NCI-H187 treated with DMSO at 0.1 percent for 48 hours (cell line): ENCODE measurements around the gene ESRRB.

Source experiments
- DNase-seq: peaks from one replicate; lab custom pipeline; 2025; lab: John Stamatoyannopoulos, UW

Gene ESRRB

GRCh38 chr14:76352639-76353281 is 23.2 kb upstream of the ESRRB start:
- DNase-seq = no peak

DNA sequence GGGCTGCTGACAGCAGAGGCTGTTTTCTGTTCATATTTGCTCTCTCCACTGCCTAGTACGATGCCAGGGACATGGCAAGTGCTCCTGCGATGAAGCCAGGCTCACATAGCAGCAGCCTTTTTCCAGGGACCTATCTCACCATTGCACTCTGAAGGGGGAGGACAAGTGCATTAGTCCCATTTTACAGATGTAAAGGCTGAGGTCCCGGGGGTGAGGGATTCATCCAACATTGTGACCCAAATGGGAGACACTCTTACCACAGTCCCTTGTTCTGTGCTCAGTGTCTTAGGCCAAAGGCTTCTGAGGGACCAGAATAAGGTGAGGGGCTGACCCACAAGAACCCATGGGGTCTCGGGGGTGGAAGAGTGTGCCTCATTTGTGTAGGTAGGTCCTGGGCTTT is 21.6 kb upstream of the ESRRB start:
- DNase-seq = no peak

DNA sequence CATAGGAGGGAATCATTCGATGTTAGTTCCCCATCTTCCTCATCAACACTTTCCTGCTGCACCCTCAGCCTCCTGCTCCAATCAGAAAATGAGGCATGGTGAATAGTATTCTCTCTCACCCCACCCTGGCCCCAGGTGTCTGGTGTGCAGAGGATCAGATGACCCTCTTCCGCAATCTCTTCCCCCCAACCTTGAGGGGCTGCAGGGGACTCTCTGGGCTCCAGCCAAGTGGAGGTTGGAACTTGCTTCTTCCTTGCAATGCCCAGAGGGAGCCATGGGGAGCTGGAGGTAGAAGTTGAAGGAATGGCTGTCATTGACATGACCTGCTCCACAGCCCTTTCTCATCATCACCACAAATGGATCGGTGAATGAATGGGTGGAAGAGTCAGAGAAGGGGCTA is 20.2 kb upstream of the ESRRB start:
- DNase-seq = no peak

DNA sequence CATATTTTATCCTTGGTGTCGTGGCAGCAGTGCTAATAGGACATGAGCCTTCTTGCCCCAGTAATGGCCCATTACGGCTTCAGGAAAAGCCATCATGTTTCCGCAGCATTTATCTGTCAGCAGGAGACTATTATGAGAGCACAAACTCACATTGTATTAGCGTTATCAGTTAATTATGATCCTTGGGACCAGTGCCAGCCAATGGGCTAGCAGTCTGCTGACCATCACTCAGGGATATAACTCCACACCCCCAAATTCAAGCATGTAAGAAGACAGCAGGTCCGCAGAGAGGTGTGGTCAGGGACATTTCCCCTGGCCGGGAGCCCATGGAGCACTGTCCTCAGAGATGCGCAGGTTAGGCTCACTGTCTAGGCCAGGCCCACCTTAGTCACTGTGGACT is 4.9 kb upstream of the ESRRB start:
- DNase-seq = no peak

GRCh38 chr14:76373456-76373855 is 2.5 kb upstream of the ESRRB start:
- DNase-seq = no peak

DNA sequence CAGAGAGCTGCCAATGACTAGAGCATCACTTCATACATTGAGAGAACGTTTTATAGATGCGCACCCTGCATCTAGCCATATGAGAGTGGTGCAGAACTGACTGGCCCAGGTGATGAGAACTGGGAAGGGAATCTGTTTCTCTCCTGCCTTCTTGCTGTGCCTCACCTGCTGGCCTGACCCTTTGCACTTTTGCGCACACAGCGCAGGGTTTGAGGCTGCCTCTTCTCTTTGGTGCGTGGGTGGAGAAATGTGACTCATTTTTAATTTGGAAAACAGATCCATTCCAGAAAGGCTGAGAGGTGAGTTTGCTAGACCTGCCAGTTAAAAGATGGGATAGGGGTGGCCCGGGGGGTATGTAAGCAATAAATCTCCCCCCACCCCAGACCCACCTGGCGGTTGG is 453 bp upstream of the ESRRB start:
- no peak for DNase-seq

- no peak for DNase-seq
Observed at GRCh38 chr14:76376409-76376877, 506 bp downstream of the ESRRB start.

- no peak for DNase-seq
Observed at GRCh38 chr14:76376878-76377734, 1.2 kb downstream of the ESRRB start.

DNA sequence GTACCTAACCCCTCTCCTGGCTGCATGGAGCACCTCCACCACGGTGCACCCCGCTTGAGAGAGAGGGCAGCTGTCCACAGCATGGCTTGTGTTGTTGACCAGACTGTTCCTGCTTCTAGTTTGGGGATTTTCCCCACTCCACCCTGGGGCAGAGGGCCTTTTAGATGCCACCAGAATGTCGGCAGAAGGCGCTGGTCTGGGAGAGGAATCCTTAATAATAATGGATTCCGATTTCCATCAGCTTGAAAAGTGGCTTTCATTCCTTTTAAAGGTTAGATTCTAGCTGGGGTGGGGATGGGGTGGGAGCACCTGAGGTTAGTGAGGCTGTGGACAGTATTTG is 1.8 kb downstream of the ESRRB start:
- no peak for DNase-seq

- DNase-seq = no peak
Observed at GRCh38 chr14:76380991-76381390, 5.1 kb downstream of the ESRRB start.

DNA sequence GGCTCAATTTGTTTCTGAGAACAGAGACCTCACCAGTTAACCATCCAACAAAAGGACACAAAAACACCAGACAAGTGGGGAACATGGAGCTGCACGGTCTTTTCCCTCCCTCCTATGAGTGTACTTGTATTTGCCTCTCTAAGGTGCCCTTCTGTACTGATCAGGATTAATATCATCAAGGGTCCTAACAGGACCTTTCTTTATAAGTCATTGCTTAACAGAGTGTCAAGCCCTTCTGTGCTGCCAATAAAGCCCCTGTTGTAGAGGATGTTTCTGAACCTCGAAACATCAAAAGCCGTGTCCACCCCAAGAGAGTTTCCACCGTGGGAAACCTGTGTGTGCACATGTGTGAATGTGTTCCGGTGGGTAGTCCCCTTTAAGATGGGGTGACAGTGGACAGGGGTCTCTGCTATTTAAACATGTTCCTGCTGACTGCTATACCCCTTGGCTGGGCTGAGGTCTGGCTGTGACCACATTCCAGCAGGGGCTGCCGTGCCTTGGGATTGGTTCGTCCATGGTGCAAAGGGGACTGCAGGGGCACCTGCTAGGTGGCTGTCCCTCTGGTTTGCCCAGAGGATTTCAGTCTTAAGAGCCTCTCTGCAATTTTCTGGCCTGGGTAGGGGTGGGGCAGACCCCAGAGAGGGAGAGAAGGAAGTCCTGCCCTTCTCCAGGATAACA is 6.0 kb downstream of the ESRRB start:
- no peak for DNase-seq

GRCh38 chr14:76382495-76382832 is 6.5 kb downstream of the ESRRB start:
- no peak for DNase-seq

- DNase-seq = no peak
Observed at GRCh38 chr14:76385435-76385834, 9.5 kb downstream of the ESRRB start.

GRCh38 chr14:76386944-76387782 is 11.2 kb downstream of the ESRRB start:
- DNase-seq = no peak

DNA sequence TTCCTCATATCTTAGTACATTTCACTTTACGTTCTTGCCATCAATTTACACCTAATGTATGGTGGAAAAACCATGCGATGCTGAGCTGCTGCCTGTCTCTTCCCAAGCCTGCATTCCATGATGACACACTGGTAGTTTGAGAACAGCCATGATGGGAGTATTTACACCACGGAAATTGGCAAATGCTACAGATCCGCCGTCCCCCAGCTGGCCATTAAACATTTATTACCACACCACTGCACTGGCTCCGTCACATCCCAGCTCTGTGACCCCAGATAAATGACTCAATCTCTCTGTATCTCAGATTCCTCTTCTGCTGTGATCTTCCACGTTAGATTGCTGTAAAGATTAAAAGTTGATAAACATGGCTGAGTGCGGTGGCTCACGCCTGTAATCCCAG is 13.9 kb downstream of the ESRRB start:
- no peak for DNase-seq

DNA sequence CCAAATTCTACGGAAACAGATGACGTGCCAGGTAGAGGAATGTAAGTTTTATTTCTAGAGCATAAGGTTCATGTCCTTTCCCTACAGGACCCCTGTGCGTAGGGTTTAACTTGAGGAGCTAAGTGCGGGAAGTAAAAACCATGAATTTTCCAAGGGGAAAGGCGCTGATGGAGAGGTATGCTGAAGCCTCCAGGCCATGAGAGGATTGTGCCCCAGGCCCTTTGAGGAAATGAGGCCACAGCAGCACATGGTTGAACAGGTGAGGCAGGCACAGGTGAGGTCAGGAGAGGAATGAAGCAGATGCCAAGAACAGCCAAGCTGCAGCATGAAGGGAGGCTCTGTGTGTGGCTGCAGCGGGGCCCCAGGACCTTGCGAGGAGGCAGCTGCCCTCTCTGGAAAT is 14.7 kb downstream of the ESRRB start:
- DNase-seq = no peak

DNA sequence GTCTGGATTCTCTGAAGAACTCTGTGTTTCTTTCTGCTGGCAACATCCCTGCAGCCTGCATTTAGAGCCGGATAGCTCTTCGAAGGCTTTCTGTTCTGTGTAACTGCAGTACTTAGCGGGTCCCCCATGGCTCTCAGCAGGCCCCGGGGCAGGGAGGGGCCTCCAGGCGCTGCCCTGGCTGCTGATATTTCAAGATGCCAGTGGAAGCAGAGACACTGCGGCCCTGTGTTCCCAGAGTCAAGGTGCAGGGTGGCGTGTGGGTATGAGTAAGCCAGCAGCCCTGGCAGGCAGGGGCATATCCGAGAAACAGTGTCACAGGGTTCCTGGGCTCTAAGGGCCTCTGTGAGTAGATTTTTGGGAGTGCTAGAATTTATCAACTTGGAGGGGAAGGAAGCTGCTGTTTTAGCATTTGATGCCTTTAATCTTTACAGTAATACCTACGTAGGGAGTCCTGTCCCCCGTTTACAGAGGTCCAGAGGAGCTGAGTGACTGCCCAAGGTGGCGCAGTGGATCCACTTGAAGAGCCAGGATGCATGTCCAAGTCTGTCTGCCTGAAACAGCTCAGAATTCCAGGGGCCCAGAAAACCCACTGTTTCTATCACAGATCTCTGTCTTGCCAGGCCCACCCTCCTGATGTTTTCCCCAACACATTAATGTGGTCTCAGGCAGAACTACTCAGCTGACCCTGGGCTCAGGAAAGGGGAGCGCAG is 16.2 kb downstream of the ESRRB start:
- DNase-seq = no peak

- no peak for DNase-seq
Observed at GRCh38 chr14:76394569-76394968, 18.6 kb downstream of the ESRRB start.

GRCh38 chr14:76395161-76395560 is 19.2 kb downstream of the ESRRB start:
- no peak for DNase-seq

- DNase-seq = no peak
Observed at GRCh38 chr14:76396714-76397187, 20.8 kb downstream of the ESRRB start.

GRCh38 chr14:76405627-76406026 is 29.7 kb downstream of the ESRRB start:
- DNase-seq = no peak
